Small intestine (tissue), 16 donors: ENCODE data around the gene POLR3GL. TPM values are rescaled to one million over a fixed set of nuclear protein-coding genes. Genes with fewer than 3 reads are reported as not detected.
"Not testable (repeated sequence)": the region's sequence is repeated elsewhere in the genome, so short reads cannot be mapped to it uniquely, and the experiment has no call there.

ENCODE experiments used
- DNase-seq, 2 donors: peaks; one replicate each; pipeline versions ENCODE4 v3.0.0 to v3.0.0-alpha.2; 2013
- FAIRE-seq: peaks from 2 replicates; lab custom pipeline; 2012; peaks lifted over from hg19 to GRCh38; lab: Jason Lieb, UNC
- H3K27ac ChIP-seq, 3 donors: one replicate each; pipeline ENCODE4 v1.5.1; 2013; ENCODE audit warnings: low read length in 2 of 3, mild to moderate bottlenecking in 2 of 3, control low read depth in 1 of 3, inconsistent platforms in 1 of 3, low read depth in 1 of 3, moderate library complexity in 1 of 3
- H3K27me3 ChIP-seq, 3 donors: one replicate each; pipeline ENCODE4 v1.6.1; 2013; ENCODE audit warnings: low read length in 3 of 3, inconsistent platforms in 1 of 3; ENCODE audit not compliant: control insufficient read depth in 3 of 3, insufficient read depth in 3 of 3
- H3K36me3 ChIP-seq, 3 donors: one replicate each; pipeline ENCODE4 v1.6.1; 2013; ENCODE audit warnings: low read length in 3 of 3, inconsistent platforms in 1 of 3, low read depth in 1 of 3, mild to moderate bottlenecking in 1 of 3, moderate library complexity in 1 of 3; ENCODE audit not compliant: control insufficient read depth in 3 of 3, insufficient read depth in 2 of 3
- H3K4me1 ChIP-seq, 3 donors: one replicate each; pipeline ENCODE4 v1.6.1; 2013; ENCODE audit warnings: low read length in 2 of 3, inconsistent platforms in 1 of 3, low read depth in 1 of 3, mild to moderate bottlenecking in 1 of 3, moderate library complexity in 1 of 3; ENCODE audit not compliant: control insufficient read depth in 3 of 3, insufficient read depth in 2 of 3
- H3K4me3 ChIP-seq, 3 donors: one replicate each; pipeline ENCODE4 v1.5.1; 2013; ENCODE audit warnings: low read length in 3 of 3, control low read depth in 1 of 3, inconsistent platforms in 1 of 3, low read depth in 1 of 3, mild to moderate bottlenecking in 1 of 3, moderate library complexity in 1 of 3
- H3K9me3 ChIP-seq, 2 donors: one replicate each; pipeline ENCODE4 v1.6.1; 2013; ENCODE audit warnings: low read depth in 1 of 2, low read length in 1 of 2; ENCODE audit not compliant: control insufficient read depth in 2 of 2, insufficient read depth in 1 of 2
- WGBS, 3 donors: extraction: QIAGEN DNeasy Blood & Tissue Kit; methylation state at CpG; one replicate each; pipeline ENCODE4 v1.1.7; 2013; 5-methylcytosine and 5-hydroxymethylcytosine counted together
- long read RNA-seq, 10 donors: transcript quantifications; one replicate each; lab custom pipeline, GENCODE V29; 2026
- polyA plus RNA-seq, 4 donors: library from polyadenylated mRNA; stranded (reverse) in 3 of 4; unstranded in 1 of 4; fragments of 200-250 nt in 3 of 4; fragments of 120-200 nt in 1 of 4; gene quantifications; one replicate each; pipeline versions ENCODE4 v1.2.1 to v1.2.3, GENCODE V29; 2013
- donor health status: healthy with polysubstance abuse.
- donor health status: control.
- donor health status: control.
- donor health status: Bipolar disorder and iron deficiency.
- donor health status: healthy.

The POLR3GL gene
- 10 to 100 TPM; 28.2 to 37.3 (median 33.8) TPM for polyA plus RNA-seq
- long read RNA-seq, donor 1, result 0 reads
- long read RNA-seq, donor 2, partial matches to known transcripts, result 0 of 3 reads
- long read RNA-seq, donor 2, other reads (novel, unspliced or antisense), result 0 of 3 reads
- long read RNA-seq, donor 3, transcript POLR3GL-202 (8 exons, 1,165 nt), result major isoform, 8 of 8 reads
- long read RNA-seq, donor 3, partial matches to known transcripts, result 0 of 8 reads
- long read RNA-seq, donor 3, other reads (novel, unspliced or antisense), result 0 of 8 reads
- long read RNA-seq, donor 4, result 0 reads
- long read RNA-seq, donor 5, partial matches to known transcripts, result 0 of 2 reads
- long read RNA-seq, donor 5, other reads (novel, unspliced or antisense), result 0 of 2 reads
- long read RNA-seq, donor 6, partial matches to known transcripts, result 0 of 2 reads
- long read RNA-seq, donor 6, other reads (novel, unspliced or antisense), result 0 of 2 reads
- long read RNA-seq, donor 7, result 0 reads
- long read RNA-seq, donor 8, result 0 reads
- long read RNA-seq, donor 9, partial matches to known transcripts, result 0 of 1 reads
- long read RNA-seq, donor 9, other reads (novel, unspliced or antisense), result 0 of 1 reads
- long read RNA-seq, donor 10, transcript POLR3GL-202 (8 exons, 1,165 nt), result major isoform, 6 of 18 reads
- long read RNA-seq, donor 10, partial matches to known transcripts, result 12 of 18 reads
- long read RNA-seq, donor 10, other reads (novel, unspliced or antisense), result 0 of 18 reads

DNA sequence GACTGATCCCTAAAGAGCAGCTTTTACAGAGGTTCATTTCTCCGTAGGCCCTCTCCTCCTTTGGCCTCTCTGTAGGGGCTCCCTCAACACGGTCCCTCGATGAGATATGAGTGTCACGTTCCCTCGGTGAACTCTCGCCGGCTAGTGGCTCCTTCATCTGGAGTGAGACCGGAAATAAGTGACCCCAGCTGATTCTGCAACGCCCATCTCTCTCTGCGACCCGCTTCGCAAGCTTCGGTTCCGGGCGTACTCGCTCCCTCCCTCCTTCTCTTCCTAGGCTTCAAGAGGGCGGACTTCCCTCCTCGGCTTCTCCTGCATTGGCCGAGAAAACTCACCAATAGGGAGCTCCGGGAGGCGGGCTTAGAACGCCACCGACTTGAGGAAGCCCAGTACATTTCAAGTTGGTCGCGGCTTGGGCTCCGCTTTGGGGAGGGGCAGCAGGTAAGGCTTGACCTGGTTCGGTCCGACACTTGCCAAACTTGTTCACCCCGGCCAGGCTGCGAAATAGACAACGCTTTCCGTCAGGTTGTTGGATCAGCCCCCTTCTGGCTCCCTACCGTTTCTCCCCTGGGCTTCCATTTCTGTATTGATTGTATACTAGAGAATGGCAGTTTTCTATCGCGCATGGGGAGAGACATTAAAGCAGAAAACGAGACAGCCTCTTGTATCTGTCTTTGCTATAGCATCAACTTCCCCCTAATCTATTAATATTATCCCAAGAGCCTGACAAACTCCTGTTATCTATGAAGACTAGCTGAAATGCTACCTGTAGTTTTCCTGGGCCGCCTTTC, at the start of gene POLR3GL, which contains the start of gene ANKRD34A:
Gene POLR3GL, plus strand, starts transcription at position 363 of the 791 bp plus-strand sequence. CDS start 10,176 bp downstream, outside the sequence.
Gene ANKRD34A, minus strand, starts transcription at position 248 of the 791 bp plus-strand sequence. CDS start 2,816 bp downstream, outside the sequence.
- no peak for FAIRE-seq
- Histone ChIP-seq H3K27me3 (peaks cover 0 to 45% (median 0%) of the 10 kb centered on the region in 3 donors), H3K4me3 (peak within 1 kb of the TSS; percentile 50 to 69 (median 56)), H3K9me3 (peaks cover 0 to 7% of the 10 kb centered on the region in 2 donors), H3K36me3 (no peaks in the 10 kb centered on the region), H3K4me1 (peaks cover 2 to 38% (median 7%) of the 10 kb centered on the region in 3 donors), H3K27ac (peak within 1 kb of the TSS; percentile 60 to 96 (median 83))
- 0 to 1% (median 1%) methylated on average over 37 of the region's 37 CpGs for WGBS, 3 donors
- peak; percentile 96 to 98 for DNase-seq

DNA sequence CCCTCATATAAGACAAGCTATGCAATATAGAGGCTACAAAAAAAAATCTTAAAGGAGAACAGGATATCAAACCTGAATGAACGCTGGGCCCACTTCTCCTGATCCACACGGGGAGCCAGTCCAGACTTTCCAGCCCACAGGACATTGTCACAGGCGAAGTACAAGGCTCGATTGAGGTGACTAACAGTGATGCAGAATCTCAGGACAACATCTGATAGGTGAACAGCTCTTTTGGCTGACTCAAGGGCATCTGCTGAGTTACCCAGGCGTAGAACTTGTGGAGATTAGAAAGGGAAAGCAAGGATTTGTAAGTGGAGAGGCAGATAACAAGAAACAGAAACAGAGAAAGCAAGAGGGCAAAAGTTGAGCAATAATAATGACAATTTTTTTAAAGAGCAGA, 47.7 kb upstream of the POLR3GL start:
- Histone ChIP-seq H3K4me1 (peaks cover 0 to 18% (median 4%) of the 10 kb centered on the region in 3 donors), H3K27ac (no peak overlapping the region)
- FAIRE-seq, result no peak

GRCh38 chr1:145917595-145917994, 46.9 kb upstream of the POLR3GL start:
- WGBS, 3 donors, result 75 to 84% (median 83%) methylated on average over 5 of the region's 5 CpGs
- H3K4me3 ChIP-seq, result peak overlapping the region; percentile 58 to 98 (median 59)
- peak overlapping the region in 2 of 3 donors; percentile 11 to 90 for H3K27ac ChIP-seq
- FAIRE-seq (no peak), DNase-seq (no peak)
- no peaks in the 10 kb centered on the region for H3K27me3 ChIP-seq
- H3K4me1 ChIP-seq, result peaks cover 0 to 18% (median 4%) of the 10 kb centered on the region in 3 donors
- H3K9me3 ChIP-seq, result no peaks in the 10 kb centered on the region
- peaks cover 0 to 17% (median 2%) of the 10 kb centered on the region in 3 donors for H3K36me3 ChIP-seq

More for the DNA sequence above, 47.7 kb upstream of the POLR3GL start:
- Histone ChIP-seq H3K9me3 (no peaks in the 10 kb centered on the region), H3K4me3 (no peak overlapping the region), H3K27me3 (no peaks in the 10 kb centered on the region), H3K36me3 (peaks cover 4 to 20% (median 8%) of the 10 kb centered on the region in 3 donors)
- WGBS, 3 donors, result 65 to 77% (median 67%) methylated on average over 5 of the region's 5 CpGs
- no peak for DNase-seq

DNA sequence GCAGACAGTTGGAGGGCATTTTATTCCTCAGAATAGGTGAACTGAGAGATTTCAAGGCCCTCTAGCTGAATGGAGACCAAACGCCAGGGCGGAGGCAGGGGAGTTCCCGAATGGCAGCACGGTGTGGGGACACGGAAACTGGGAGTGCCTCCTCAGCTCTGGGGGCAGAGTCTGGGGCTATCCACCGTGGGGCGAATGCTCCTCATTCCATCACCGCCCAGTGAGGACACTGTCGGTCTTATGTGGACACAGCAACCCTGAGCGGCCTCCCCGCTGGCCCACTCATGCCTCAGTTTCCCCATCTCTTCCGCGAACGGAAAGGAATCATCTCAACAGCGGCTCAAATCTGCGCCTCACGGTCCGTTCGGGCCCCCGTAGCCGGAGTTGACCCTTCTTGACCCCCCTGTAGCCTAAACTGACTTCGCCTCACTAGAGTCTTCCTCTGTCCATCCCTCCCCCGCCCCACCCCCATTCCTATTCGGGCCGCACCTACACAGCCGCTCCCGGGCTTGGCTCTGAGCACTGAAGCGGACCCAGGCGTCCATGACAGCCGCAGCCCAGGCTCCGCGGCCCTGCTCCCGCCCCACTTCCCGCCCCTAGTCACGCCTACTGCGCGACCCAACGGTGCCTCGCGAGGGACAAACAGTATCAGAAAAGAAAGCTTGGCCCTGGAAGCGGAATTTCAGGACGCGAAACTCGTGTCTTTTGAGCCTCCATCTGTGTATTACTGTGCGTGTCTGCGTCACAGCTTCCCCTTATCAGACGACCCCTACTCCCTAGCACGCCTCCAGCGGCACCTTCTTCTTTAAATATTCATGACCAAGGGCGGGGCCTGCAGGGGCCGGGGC, 46.1 kb upstream of the POLR3GL start, which contains the start of gene PEX11B:
Gene PEX11B, minus strand, starts transcription at position 574 of the 848 bp plus-strand sequence. Its CDS starts 29 bp downstream, at position 545.
- H3K4me1 ChIP-seq, result peaks cover 0 to 18% (median 4%) of the 10 kb centered on the region in 3 donors
- FAIRE-seq (no peak), DNase-seq (peak; percentile 90 to 96)
- H3K27ac ChIP-seq, result peak within 1 kb of the TSS; percentile 56 to 95 (median 90)
- H3K9me3 ChIP-seq, result no peaks in the 10 kb centered on the region
- 0 to 1% (median 1%) methylated on average over 44 to 51 of the region's 51 CpGs for WGBS, 3 donors
- H3K36me3 ChIP-seq, result peaks cover 0 to 17% (median 2%) of the 10 kb centered on the region in 3 donors
- peak within 1 kb of the TSS; percentile 58 to 98 (median 59) for H3K4me3 ChIP-seq
- no peaks in the 10 kb centered on the region for H3K27me3 ChIP-seq

- FAIRE-seq (no peak), DNase-seq (peak; percentile 45 to 68)
- H3K9me3 ChIP-seq, result no peaks in the 10 kb centered on the region
- peaks cover 0 to 17% (median 0%) of the 10 kb centered on the region in 3 donors for H3K36me3 ChIP-seq
- peak overlapping the region; percentile 13 to 95 (median 90) for H3K27ac ChIP-seq
- WGBS, 3 donors, result 5 to 10% (median 6%) methylated on average over 33 of the region's 33 CpGs
- peaks cover 0 to 18% (median 4%) of the 10 kb centered on the region in 3 donors for H3K4me1 ChIP-seq
- no peaks in the 10 kb centered on the region for H3K27me3 ChIP-seq
- H3K4me3 ChIP-seq, result peak overlapping the region; percentile 58 to 98 (median 59)
Observed at GRCh38 chr1:145918992-145919939, 45.2 kb upstream of the POLR3GL start.

DNA sequence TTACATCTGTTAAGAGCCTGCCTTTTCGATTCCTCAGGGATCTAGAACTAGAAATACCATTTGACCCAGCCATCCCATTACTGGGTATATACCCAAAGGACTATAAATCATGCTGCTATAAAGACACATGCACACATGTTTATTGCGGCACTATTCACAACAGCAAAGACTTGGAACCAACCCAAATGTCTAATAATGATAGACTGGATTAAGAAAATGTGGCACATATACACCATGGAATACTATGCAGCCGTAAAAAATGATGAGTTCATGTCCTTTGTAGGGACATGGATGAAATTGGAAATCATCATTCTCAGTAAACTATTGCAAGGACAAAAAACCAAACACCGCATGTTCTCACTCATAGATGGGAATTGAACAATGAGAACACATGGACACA, 44.2 kb upstream of the POLR3GL start:
- not testable (repeated sequence) for H3K9me3 ChIP-seq, H3K27me3 ChIP-seq, DNase-seq, H3K4me3 ChIP-seq, H3K27ac ChIP-seq, FAIRE-seq
- 48 to 86% (median 48%) methylated on average over 2 of the region's 4 CpGs for WGBS, 3 donors
- Histone ChIP-seq H3K4me1 (peaks cover 0 to 18% (median 4%) of the 10 kb centered on the region in 3 donors), H3K36me3 (peaks cover 0 to 13% (median 0%) of the 10 kb centered on the region in 3 donors)
